Erythroblast (primary cell): ENCODE results near the gene CETP.

Experiments
- GATA1 ChIP-seq: IDR thresholded peaks from 2 replicates; pipeline ENCODE4 v1.6.1; 2011; ENCODE audit warnings: low read depth, mild to moderate bottlenecking, control low read depth, low read length, moderate library complexity
- POLR2A ChIP-seq: IDR thresholded peaks from 2 replicates; pipeline ENCODE4 v1.6.1; 2011; ENCODE audit warnings: mild to moderate bottlenecking, low read length

GRCh38 chr16:56987692-56988091 is 25.9 kb downstream of the CETP start:
- no peak for TF ChIP-seq POLR2A
- no peak for TF ChIP-seq GATA1
